ENCODE results near the gene ANK2. TPM values are rescaled to one million over a fixed set of nuclear protein-coding genes. Genes with fewer than 3 reads are reported as not detected.
"Not testable (repeated sequence)": the region's sequence is repeated elsewhere in the genome, so short reads cannot be mapped to it uniquely, and the experiment has no call there.

The ANK2 gene
- total RNA-seq, 2 experiments from 2014 or later: 0.38 to 4.0 TPM

DNA sequence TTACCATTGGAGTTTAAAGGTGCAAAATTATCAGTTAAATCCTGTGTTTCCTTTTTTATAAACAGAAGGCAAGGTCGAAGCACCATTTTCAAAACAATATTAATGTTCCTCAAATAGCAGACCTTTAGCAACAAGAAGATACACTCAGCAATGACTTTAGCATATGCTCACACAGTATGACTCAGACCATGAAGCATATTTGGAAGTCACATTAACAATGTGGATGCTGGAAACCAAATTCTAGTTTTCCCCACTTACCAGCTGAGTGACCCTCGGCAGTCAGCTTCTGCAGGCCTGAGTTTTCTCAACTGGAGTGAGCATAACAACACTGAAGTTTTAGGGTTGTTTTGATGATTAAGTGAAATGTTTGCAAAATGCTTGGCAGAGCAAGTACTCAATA is 130.5 kb downstream of the ANK2 start:
- TF ChIP-seq, protein P1, sequence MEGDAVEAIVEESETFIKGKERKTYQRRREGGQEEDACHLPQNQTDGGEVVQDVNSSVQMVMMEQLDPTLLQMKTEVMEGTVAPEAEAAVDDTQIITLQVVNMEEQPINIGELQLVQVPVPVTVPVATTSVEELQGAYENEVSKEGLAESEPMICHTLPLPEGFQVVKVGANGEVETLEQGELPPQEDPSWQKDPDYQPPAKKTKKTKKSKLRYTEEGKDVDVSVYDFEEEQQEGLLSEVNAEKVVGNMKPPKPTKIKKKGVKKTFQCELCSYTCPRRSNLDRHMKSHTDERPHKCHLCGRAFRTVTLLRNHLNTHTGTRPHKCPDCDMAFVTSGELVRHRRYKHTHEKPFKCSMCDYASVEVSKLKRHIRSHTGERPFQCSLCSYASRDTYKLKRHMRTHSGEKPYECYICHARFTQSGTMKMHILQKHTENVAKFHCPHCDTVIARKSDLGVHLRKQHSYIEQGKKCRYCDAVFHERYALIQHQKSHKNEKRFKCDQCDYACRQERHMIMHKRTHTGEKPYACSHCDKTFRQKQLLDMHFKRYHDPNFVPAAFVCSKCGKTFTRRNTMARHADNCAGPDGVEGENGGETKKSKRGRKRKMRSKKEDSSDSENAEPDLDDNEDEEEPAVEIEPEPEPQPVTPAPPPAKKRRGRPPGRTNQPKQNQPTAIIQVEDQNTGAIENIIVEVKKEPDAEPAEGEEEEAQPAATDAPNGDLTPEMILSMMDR (conservative IDR thresholded peaks at IDR 0.05; ENCODE audit: low read length): no peak
- no peak for TF ChIP-seq EZH2phosphoT487 (IDR thresholded peaks at IDR 0.05; ENCODE audit: borderline replicate concordance, low read depth, low read length)
- no peak overlapping the region for H2AFZ ChIP-seq (ENCODE audit: low read length)
- CTCF ChIA-PET (ENCODE audit: unreplicated experiment): no interaction called here
- H4K20me1 ChIP-seq (ENCODE audit: insufficient read depth, low read length): no peaks in the 10 kb centered on the region
- no peak for DNase-seq (ENCODE audit: low spot score)
- no peaks in the 10 kb centered on the region for H3K4me1 ChIP-seq (ENCODE audit: insufficient read depth, low read length, poor library complexity, severe bottlenecking)
- H3K27ac ChIP-seq (ENCODE audit: low read depth, low read length, poor library complexity, severe bottlenecking): no peak overlapping the region
- H3K4me3 ChIP-seq (ENCODE audit: low read depth, low read length, poor library complexity, severe bottlenecking): no peak overlapping the region
- no TSS peak for BruUV-seq (replicated peaks)
- no peaks in the 10 kb centered on the region for H3K79me2 ChIP-seq (ENCODE audit: insufficient read depth, low read depth, low read length)
- no peak overlapping the region for H3K4me2 ChIP-seq (ENCODE audit: low read length)
- H3K9me2 ChIP-seq (ENCODE audit: insufficient read depth, low read length): no peaks in the 10 kb centered on the region
- intact Hi-C loops (cut with micrococcal nuclease; ENCODE audit: unreplicated experiment): no loop called here
- H3K36me3 ChIP-seq (ENCODE audit: insufficient read depth, low read length): no peaks in the 10 kb centered on the region
- no peaks in the 10 kb centered on the region for H3K9me3 ChIP-seq (ENCODE audit: low read length)
- POLR2A ChIA-PET: interaction anchor here (1.1 kb wide), 1 partner anchor 14 kb away, joined by 3 read pairs; no protein-coding TSS in a partner anchor

DNA sequence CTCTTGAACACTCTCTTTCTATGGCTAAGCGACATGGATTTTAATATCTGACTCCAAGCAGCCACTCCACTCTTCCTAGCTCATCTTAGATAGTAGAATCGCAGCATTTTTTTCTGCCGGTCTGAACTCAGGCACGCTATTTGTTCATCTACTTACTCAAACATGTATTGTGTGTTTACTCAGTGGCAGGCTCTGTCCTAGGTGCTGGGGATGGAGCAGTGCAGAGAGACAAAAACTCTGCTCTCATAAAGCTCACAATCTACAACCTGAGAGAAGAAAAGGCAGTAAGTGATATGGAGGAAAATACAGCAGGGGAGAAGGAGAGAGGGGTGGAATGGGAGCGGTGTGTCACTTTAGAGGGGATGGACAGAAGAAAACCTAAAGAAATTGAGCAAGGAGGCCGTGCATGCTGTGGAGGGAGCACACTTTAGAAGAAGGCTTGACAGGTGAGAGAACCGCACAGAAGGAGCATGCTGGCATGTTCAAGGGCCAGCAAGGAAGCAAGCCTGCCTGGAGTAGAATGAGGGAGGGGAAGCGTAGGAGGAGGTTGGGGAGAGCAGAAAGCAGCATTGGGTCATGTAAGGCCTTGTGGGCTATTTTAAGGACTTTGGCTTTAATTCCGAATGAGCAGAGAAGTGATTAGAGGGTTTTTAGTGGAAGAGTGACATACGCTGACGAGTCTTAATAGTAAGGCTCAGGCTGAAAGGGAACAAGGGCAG is 132.0 kb downstream of the ANK2 start:
- H3K36me3 ChIP-seq (ENCODE audit: insufficient read depth, low read length): no peaks in the 10 kb centered on the region
- ChIA-PET CTCF (ENCODE audit: unreplicated experiment) (no interaction called here), POLR2A (no interaction called here)
- no peak for TF ChIP-seq EZH2phosphoT487 (IDR thresholded peaks at IDR 0.05; ENCODE audit: borderline replicate concordance, low read depth, low read length)
- TF ChIP-seq, protein P1 (conservative IDR thresholded peaks at IDR 0.05; ENCODE audit: low read length): no peak
- H3K9me2 ChIP-seq (ENCODE audit: insufficient read depth, low read length): no peaks in the 10 kb centered on the region
- DNase-seq (ENCODE audit: low spot score): no peak
- intact Hi-C loops (cut with micrococcal nuclease; ENCODE audit: unreplicated experiment): no loop called here
- H3K4me3 ChIP-seq (ENCODE audit: low read depth, low read length, poor library complexity, severe bottlenecking): no peak overlapping the region
- H3K4me2 ChIP-seq (ENCODE audit: low read length): no peak overlapping the region
- H3K27ac ChIP-seq (ENCODE audit: low read depth, low read length, poor library complexity, severe bottlenecking): no peak overlapping the region
- BruUV-seq (replicated peaks): no TSS peak
- no peaks in the 10 kb centered on the region for H3K9me3 ChIP-seq (ENCODE audit: low read length)
- no peaks in the 10 kb centered on the region for H3K79me2 ChIP-seq (ENCODE audit: insufficient read depth, low read depth, low read length)
- no peaks in the 10 kb centered on the region for H4K20me1 ChIP-seq (ENCODE audit: insufficient read depth, low read length)
- H3K4me1 ChIP-seq (ENCODE audit: insufficient read depth, low read length, poor library complexity, severe bottlenecking): no peaks in the 10 kb centered on the region
- H2AFZ ChIP-seq (ENCODE audit: low read length): no peak overlapping the region

DNA sequence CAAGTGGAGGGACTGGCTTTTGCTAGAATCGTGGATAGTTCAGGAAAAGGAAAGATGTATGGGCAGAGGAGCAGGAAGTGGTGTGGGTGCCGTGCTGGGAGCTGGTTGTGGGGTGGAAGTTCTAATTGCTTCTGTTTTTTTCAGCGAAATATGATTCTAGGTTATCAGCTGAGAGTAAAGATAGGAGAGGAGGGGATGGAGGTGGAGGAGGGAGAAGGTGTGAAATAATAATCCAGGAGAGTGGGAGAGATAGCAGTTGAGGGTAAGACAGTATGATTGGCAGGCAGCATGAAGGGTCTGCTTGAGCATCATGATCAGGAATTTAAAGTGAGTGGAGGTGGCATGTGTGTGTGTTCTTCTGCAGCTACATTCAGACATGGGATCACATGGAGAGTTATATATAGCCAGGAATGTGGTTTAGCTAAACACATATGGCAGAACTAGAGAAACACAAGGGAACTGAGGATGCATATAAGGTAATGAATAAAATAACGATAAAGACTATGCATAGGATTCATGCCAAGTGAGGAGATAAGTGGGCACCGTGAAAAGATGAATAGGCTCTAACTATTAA is 133.7 kb downstream of the ANK2 start:
- ChIA-PET POLR2A (interaction anchor here (0.8 kb wide), 1 partner anchor 15 kb away, joined by 3 read pairs; no protein-coding TSS in a partner anchor), CTCF (ENCODE audit: unreplicated experiment) (no interaction called here)
- Histone ChIP-seq H3K79me2 (ENCODE audit: insufficient read depth, low read depth, low read length) (no peaks in the 10 kb centered on the region), H3K4me2 (ENCODE audit: low read length) (no peak overlapping the region), H3K27ac (ENCODE audit: low read depth, low read length, poor library complexity, severe bottlenecking) (no peak overlapping the region), H3K4me3 (ENCODE audit: low read depth, low read length, poor library complexity, severe bottlenecking) (no peak overlapping the region), H3K4me1 (ENCODE audit: insufficient read depth, low read length, poor library complexity, severe bottlenecking) (no peaks in the 10 kb centered on the region), H2AFZ (ENCODE audit: low read length) (no peak overlapping the region), H3K36me3 (ENCODE audit: insufficient read depth, low read length) (no peaks in the 10 kb centered on the region), H3K9me3 (ENCODE audit: low read length) (no peaks in the 10 kb centered on the region), H3K9me2 (ENCODE audit: insufficient read depth, low read length) (no peaks in the 10 kb centered on the region), H4K20me1 (ENCODE audit: insufficient read depth, low read length) (no peaks in the 10 kb centered on the region)
- no TSS peak for BruUV-seq (replicated peaks)
- DNase-seq (ENCODE audit: low spot score): no peak
- TF ChIP-seq, protein P1 (conservative IDR thresholded peaks at IDR 0.05; ENCODE audit: low read length): no peak
- TF ChIP-seq EZH2phosphoT487 (IDR thresholded peaks at IDR 0.05; ENCODE audit: borderline replicate concordance, low read depth, low read length): no peak
- intact Hi-C loops (cut with micrococcal nuclease; ENCODE audit: unreplicated experiment): no loop called here

DNA sequence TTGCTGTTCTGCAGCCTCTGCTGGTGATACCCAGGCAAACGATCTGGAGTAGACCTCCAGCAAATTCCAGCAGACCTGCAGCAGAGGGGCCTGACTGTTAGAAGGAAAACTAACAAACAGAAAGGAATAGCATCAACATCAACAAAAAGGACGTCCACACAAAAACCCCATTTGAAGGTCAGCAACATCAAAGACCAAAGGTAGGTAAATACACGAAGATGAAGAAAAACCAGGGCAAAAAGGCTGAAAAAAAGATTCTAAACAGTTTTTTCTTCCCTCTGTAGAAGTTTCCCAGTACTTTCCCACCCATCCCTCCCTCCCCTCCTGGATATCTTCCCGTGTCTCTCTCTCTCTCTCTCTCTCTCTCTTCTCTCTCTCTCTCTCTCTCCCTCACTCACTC is 136.8 kb downstream of the ANK2 start:
- intact Hi-C loops (cut with micrococcal nuclease; ENCODE audit: unreplicated experiment); DNase-seq (ENCODE audit: low spot score); POLR2A ChIA-PET; H3K4me1 ChIP-seq (ENCODE audit: insufficient read depth, low read length, poor library complexity, severe bottlenecking); H3K4me2 ChIP-seq (ENCODE audit: low read length); H3K4me3 ChIP-seq (ENCODE audit: low read depth, low read length, poor library complexity, severe bottlenecking); H3K9me2 ChIP-seq (ENCODE audit: insufficient read depth, low read length); H3K36me3 ChIP-seq (ENCODE audit: insufficient read depth, low read length); H3K27ac ChIP-seq (ENCODE audit: low read depth, low read length, poor library complexity, severe bottlenecking); H3K9me3 ChIP-seq (ENCODE audit: low read length); H4K20me1 ChIP-seq (ENCODE audit: insufficient read depth, low read length); BruUV-seq (replicated peaks); H3K79me2 ChIP-seq (ENCODE audit: insufficient read depth, low read depth, low read length); CTCF ChIA-PET (ENCODE audit: unreplicated experiment); H2AFZ ChIP-seq (ENCODE audit: low read length): not testable (repeated sequence)
